Karpas-422 (cell line): ENCODE results near the gene CAPZB. TPM values are rescaled to one million over a fixed set of nuclear protein-coding genes. Genes with fewer than 3 reads are reported as not detected.

Experiments used
- DNase-seq: peaks from one replicate; pipeline ENCODE4 v3.0.0-alpha.2; 2015
- H2AFZ ChIP-seq: fragments of 200-600 bp; sonication (generic); 2 replicates; pipeline ENCODE4 v1.6.1; 2014; ENCODE audit warnings: antibody characterized with exemption, low read length, mixed read lengths
- H3K27ac ChIP-seq: fragments of 200-600 bp; sonication (generic); 2 replicates; pipeline ENCODE4 v1.5.1; 2014; ENCODE audit warnings: mild to moderate bottlenecking, low read length, moderate library complexity
- H3K27me3 ChIP-seq: fragments of 200-600 bp; sonication (generic); 2 replicates; pipeline ENCODE4 v1.6.1; 2014; ENCODE audit warnings: low read length, mixed read lengths
- H3K36me3 ChIP-seq: fragments of 200-600 bp; sonication (generic); 2 replicates; pipeline ENCODE4 v1.6.1; 2014; ENCODE audit warnings: low read length, mixed read lengths; ENCODE audit not compliant: insufficient read depth
- H3K4me1 ChIP-seq: fragments of 200-600 bp; sonication (generic); 2 replicates; pipeline ENCODE4 v1.6.1; 2014; ENCODE audit warnings: mild to moderate bottlenecking, low read length, mixed read lengths
- H3K4me2 ChIP-seq: fragments of 200-600 bp; sonication (generic); 2 replicates; pipeline ENCODE4 v1.6.1; 2014; ENCODE audit warnings: low read length, low read depth, mild to moderate bottlenecking; ENCODE audit not compliant: poor library complexity, severe bottlenecking
- H3K4me3 ChIP-seq: fragments of 200-600 bp; sonication (generic); 2 replicates; pipeline ENCODE4 v1.5.1; 2014; ENCODE audit warnings: mild to moderate bottlenecking, antibody characterized with exemption, low read length, mixed read lengths
- H3K79me2 ChIP-seq: fragments of 200-600 bp; sonication (generic); 2 replicates; pipeline ENCODE4 v1.6.1; 2014; ENCODE audit warnings: mild to moderate bottlenecking, low read length, mixed read lengths
- H3K9ac ChIP-seq: fragments of 200-600 bp; sonication (generic); 2 replicates; pipeline ENCODE4 v1.6.0; 2014; ENCODE audit warnings: low read length
- H3K9me2 ChIP-seq: fragments of 200-600 bp; sonication (generic), shearing (Covaris generic); replicated peaks from 2 replicates; pipeline ENCODE4 v1.6.0; 2014; ENCODE audit warnings: mild to moderate bottlenecking, low read length, moderate library complexity; ENCODE audit not compliant: insufficient read depth
- H3K9me3 ChIP-seq: fragments of 300-700, 200-600 bp; sonication (generic); 2 replicates; pipeline ENCODE4 v1.6.1; 2014; ENCODE audit warnings: low read length, mixed read lengths
- H4K20me1 ChIP-seq: fragments of 200-600 bp; sonication (generic); 2 replicates; pipeline ENCODE4 v1.6.1; 2014; ENCODE audit warnings: mild to moderate bottlenecking, antibody characterized with exemption, low read length, low read depth; ENCODE audit not compliant: insufficient read depth
- total RNA-seq: library from RNA; depleted of rRNA; stranded (reverse); fragments of >200 nt; shearing (Covaris generic); gene quantifications from 2 replicates; pipeline ENCODE4 v1.2.3, GENCODE V29; 2014; ENCODE audit warnings: low replicate concordance

Gene CAPZB
- total RNA-seq, 1 experiment from 2014 or later: 55.5 TPM

DNA sequence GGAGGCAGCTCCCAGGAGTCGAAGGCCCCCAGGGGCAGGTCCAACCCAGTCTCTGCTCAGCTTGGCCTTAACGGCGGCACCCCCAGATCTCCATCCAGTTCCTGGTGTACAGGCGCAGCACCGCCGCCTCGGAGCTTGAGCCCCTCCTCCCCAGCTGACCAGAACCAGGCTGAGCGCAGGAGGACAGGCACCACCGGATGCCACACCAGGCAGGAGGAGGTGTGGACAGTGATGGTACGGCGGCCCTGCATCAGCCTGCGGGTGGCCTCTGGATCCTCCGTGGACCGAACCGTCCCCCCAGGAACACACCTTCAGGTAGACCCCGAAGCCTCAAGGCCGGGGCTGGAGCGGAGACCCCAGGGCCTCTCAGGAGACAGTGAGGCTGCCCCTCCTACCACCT is 156.9 kb downstream of the CAPZB start:
- H4K20me1 ChIP-seq: no peaks in the 10 kb centered on the region

DNA sequence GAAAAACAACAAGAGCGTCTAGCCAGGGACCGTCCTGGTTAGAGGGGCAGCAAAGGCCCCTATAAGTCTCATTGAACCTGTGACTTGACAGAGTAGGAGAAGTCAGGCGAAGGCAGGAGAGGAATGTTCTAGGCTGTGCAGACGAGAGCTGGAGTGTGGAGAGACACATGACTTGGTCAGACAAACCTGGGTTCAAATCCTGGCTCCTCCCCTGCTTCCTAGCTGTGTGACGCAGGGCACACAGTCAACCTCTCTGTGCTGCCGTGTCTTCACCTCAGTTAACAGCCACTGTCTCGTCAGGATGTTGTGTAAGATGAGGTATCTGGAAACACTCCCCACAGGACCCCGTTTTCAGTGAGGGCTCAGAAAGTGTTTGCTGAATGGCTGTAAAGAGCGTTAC is 157.6 kb downstream of the CAPZB start:
- no peak overlapping the region for H3K4me2 ChIP-seq
- no peaks in the 10 kb centered on the region for H4K20me1 ChIP-seq
- H3K4me1 ChIP-seq: no peaks in the 10 kb centered on the region
- DNase-seq: no peak
- H3K79me2 ChIP-seq: no peaks in the 10 kb centered on the region
- H3K4me3 ChIP-seq: no peak overlapping the region
- H3K9ac ChIP-seq: no peak overlapping the region
- no peak overlapping the region for H2AFZ ChIP-seq
- H3K9me3 ChIP-seq: no peaks in the 10 kb centered on the region
- H3K9me2 ChIP-seq: no peaks in the 10 kb centered on the region
- H3K27ac ChIP-seq: no peak overlapping the region
- H3K36me3 ChIP-seq: no peaks in the 10 kb centered on the region
- H3K27me3 ChIP-seq: no peaks in the 10 kb centered on the region

More for the DNA sequence above, 156.9 kb downstream of the CAPZB start:
- no peaks in the 10 kb centered on the region for H3K79me2 ChIP-seq
- H2AFZ ChIP-seq: no peak overlapping the region
- no peak overlapping the region for H3K27ac ChIP-seq
- no peaks in the 10 kb centered on the region for H3K36me3 ChIP-seq
- H3K4me2 ChIP-seq: no peak overlapping the region
- no peaks in the 10 kb centered on the region for H3K9me2 ChIP-seq
- no peak for DNase-seq
- H3K9ac ChIP-seq: no peak overlapping the region
- H3K27me3 ChIP-seq: no peaks in the 10 kb centered on the region
- H3K4me1 ChIP-seq: no peaks in the 10 kb centered on the region
- H3K4me3 ChIP-seq: no peak overlapping the region
- no peaks in the 10 kb centered on the region for H3K9me3 ChIP-seq

DNA sequence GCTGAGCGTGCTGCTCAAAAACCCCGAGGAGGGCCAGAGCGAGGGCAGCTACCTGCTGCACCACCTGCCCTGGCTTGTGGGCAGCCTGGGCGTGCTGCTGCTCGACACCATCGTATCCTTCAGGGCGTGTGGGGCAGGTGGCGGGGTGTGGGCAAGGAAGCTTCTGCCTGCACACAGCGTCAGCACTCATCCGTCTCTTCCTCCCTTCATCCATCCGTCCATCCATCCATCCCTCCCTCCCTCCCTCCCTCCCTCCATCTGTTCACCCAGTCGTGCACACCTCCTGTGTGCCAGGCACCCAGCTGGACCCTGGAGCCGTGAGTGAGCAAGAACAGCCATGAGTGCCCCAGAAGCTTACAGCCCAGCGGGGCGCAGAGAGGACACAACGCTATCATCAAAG is 158.0 kb downstream of the CAPZB start:
- Histone ChIP-seq H3K4me3 (no peak overlapping the region), H3K9me2 (no peaks in the 10 kb centered on the region), H3K4me1 (no peaks in the 10 kb centered on the region), H3K9me3 (no peaks in the 10 kb centered on the region), H3K27me3 (no peaks in the 10 kb centered on the region), H3K27ac (no peak overlapping the region), H3K4me2 (no peak overlapping the region), H2AFZ (no peak overlapping the region), H3K36me3 (no peaks in the 10 kb centered on the region), H4K20me1 (no peaks in the 10 kb centered on the region), H3K79me2 (no peaks in the 10 kb centered on the region), H3K9ac (no peak overlapping the region)
- no peak for DNase-seq

DNA sequence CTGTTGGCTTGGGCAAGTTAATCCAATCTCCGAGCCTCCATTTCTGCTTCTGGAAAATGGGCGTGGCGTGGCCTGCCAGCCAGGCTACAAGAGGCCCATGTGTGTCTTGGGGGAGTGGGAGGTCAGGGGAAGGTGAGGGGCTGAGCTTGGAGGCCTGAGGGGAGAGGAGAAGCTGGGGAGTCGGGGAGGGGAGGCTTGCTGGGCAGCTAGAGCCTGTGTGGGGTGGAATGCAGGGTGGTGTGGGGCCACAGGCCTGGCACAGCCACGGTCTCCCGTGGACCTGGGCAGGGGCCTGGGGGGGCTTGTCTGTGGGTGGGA is 158.6 kb downstream of the CAPZB start:
- H3K4me3 ChIP-seq: no peak overlapping the region
- H3K9ac ChIP-seq: no peak overlapping the region
- no peak overlapping the region for H3K27ac ChIP-seq
- no peaks in the 10 kb centered on the region for H3K9me3 ChIP-seq
- DNase-seq: no peak
- no peaks in the 10 kb centered on the region for H4K20me1 ChIP-seq
- H3K4me2 ChIP-seq: no peak overlapping the region
- no peaks in the 10 kb centered on the region for H3K4me1 ChIP-seq
- H2AFZ ChIP-seq: no peak overlapping the region
- no peaks in the 10 kb centered on the region for H3K79me2 ChIP-seq
- no peaks in the 10 kb centered on the region for H3K36me3 ChIP-seq
- no peaks in the 10 kb centered on the region for H3K9me2 ChIP-seq
- no peaks in the 10 kb centered on the region for H3K27me3 ChIP-seq

DNA sequence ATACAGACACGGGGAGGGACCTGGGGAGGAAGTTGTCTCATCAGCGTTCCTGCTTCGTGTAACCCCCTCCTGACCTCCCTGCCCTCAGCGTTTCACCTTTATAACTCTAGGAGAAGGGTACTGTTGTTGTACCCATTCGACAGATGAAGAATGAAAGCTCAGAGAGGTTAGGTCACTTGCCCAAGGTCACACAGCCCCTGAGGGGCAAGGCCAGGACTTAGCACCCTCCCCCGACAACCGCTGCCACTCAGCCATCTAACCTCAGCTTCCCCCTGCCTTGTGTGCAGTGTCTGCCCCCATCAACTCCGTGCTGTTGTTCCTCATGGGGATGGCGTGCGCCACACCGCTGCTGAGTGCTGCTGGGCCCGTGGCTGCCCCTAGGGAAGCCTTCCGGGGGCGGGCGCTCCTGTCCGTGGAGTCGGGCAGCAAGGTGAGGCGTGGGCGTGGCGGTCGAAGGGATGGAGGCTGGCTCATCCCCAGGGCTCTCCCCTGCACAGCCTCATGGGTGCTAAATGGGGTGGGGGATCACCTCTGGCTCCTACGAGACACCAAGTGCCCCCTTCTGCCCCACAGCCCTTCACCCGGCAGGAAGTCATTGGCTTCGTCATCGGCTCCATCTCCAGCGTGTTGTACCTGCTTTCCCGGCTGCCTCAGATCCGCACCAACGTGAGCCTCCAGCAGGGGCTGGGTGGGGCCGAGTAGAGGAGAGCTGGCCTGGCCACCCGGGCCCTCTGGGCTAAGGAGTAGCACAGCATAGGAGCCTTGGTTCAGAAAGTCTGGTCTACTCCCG is 159.2 kb downstream of the CAPZB start:
- H2AFZ ChIP-seq: no peak overlapping the region
- no peaks in the 10 kb centered on the region for H3K9me3 ChIP-seq
- H4K20me1 ChIP-seq: no peaks in the 10 kb centered on the region
- no peaks in the 10 kb centered on the region for H3K36me3 ChIP-seq
- no peaks in the 10 kb centered on the region for H3K27me3 ChIP-seq
- H3K4me2 ChIP-seq: no peak overlapping the region
- no peaks in the 10 kb centered on the region for H3K4me1 ChIP-seq
- H3K79me2 ChIP-seq: no peaks in the 10 kb centered on the region
- H3K4me3 ChIP-seq: no peak overlapping the region
- no peak overlapping the region for H3K9ac ChIP-seq
- no peak for DNase-seq
- H3K9me2 ChIP-seq: no peaks in the 10 kb centered on the region
- H3K27ac ChIP-seq: no peak overlapping the region

DNA sequence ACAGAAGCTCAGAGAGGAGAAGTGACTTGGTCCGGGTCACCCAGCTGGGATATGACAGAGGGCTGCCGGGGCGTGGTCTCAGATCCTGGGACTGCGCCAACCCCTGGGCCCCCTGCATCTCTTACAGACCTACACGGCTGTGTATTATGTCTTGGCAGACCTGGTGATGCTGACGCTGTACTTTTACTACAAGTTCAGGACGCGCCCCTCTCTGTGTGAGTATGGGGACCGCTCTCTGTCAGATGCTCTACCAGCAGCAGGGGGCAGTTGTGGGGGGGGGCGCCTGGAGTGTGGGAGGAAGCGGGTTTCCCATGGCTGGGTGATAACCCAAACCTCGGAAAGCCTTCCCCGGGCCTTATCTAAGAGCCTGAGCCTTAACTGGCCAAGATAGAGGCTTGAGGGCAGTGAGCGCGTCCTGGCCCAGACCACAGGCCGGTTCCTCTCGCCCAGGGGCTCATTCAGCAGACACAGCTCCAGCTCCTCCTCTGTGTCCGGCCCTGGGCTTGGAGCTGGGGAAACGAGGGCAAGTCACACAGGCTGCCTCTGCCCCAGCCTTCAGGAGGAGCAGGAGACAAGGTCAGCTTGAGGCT is 159.9 kb downstream of the CAPZB start:
- Histone ChIP-seq H3K36me3 (no peaks in the 10 kb centered on the region), H3K9me2 (no peaks in the 10 kb centered on the region), H3K9ac (no peak overlapping the region), H3K9me3 (no peaks in the 10 kb centered on the region), H3K4me3 (no peak overlapping the region), H2AFZ (no peak overlapping the region), H3K27ac (no peak overlapping the region), H3K4me2 (no peak overlapping the region), H4K20me1 (no peaks in the 10 kb centered on the region), H3K27me3 (no peaks in the 10 kb centered on the region), H3K79me2 (no peaks in the 10 kb centered on the region), H3K4me1 (no peaks in the 10 kb centered on the region)
- DNase-seq: no peak

DNA sequence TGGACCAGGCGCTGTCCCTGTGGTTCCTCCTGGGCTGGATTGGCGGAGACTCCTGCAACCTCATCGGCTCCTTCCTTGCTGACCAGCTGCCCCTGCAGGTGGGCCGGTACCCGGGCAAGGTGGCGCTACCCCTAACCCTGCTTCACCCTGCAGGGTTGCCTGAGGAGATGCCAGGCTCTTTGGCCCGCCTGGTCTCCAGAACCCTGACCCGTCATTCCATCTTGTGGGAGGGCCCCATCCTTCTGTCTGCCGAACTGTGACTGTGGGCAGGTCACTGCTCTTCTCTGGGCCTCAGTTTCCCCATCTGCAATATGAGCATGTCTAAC is 160.7 kb downstream of the CAPZB start:
- Histone ChIP-seq H3K36me3 (no peaks in the 10 kb centered on the region), H3K27ac (no peak overlapping the region), H3K9me3 (no peaks in the 10 kb centered on the region), H3K27me3 (no peaks in the 10 kb centered on the region), H3K9me2 (no peaks in the 10 kb centered on the region), H3K9ac (no peak overlapping the region), H3K79me2 (no peaks in the 10 kb centered on the region), H3K4me2 (no peak overlapping the region), H3K4me1 (no peaks in the 10 kb centered on the region), H3K4me3 (no peak overlapping the region), H4K20me1 (no peaks in the 10 kb centered on the region), H2AFZ (no peak overlapping the region)
- no peak for DNase-seq

DNA sequence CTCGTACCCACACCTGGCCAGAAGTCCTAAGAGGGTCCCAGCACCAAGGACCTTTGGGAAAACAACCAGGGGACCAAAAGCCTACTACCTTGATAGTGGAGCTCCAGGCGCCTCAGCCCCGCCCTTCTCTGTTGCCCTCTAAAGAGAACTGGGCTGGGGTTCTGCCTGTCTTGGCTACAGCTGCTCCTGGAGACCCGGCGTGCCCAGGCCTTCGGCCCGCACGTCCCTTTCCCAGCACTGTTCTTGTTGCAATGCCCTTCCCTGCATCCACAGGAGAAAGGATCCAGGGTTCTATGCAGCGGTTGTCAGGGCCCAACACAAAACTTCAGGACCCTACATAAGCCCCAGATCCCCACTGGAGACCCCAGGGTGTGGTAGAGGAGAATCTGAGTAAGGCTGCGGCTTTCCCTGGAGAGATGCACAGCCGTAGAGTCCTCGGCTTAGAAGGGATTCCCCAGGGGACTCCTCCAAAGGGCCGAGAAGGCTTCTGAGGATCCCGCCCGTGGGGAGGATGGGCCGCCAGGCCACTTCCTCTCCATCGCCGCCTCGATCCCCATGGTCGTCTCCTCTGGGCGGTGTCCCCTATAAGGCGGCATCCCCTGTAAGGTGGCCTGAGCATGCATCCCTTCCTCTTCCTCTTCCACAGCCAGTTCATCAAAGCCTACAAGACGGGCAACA is 161.2 kb downstream of the CAPZB start:
- no peak overlapping the region for H3K27ac ChIP-seq
- H3K9ac ChIP-seq: no peak overlapping the region
- H4K20me1 ChIP-seq: no peaks in the 10 kb centered on the region
- no peaks in the 10 kb centered on the region for H3K9me3 ChIP-seq
- no peaks in the 10 kb centered on the region for H3K79me2 ChIP-seq
- no peaks in the 10 kb centered on the region for H3K27me3 ChIP-seq
- H3K36me3 ChIP-seq: 0 out of 2 replicates have a peak, but pooled peaks cover 2% of the 10 kb centered on the region
- no peaks in the 10 kb centered on the region for H3K9me2 ChIP-seq
- no peak overlapping the region for H3K4me2 ChIP-seq
- H2AFZ ChIP-seq: no peak overlapping the region
- no peaks in the 10 kb centered on the region for H3K4me1 ChIP-seq
- H3K4me3 ChIP-seq: no peak overlapping the region
- DNase-seq: no peak
